ENCODE data around the gene PHF2.

PHF2 gene

DNA sequence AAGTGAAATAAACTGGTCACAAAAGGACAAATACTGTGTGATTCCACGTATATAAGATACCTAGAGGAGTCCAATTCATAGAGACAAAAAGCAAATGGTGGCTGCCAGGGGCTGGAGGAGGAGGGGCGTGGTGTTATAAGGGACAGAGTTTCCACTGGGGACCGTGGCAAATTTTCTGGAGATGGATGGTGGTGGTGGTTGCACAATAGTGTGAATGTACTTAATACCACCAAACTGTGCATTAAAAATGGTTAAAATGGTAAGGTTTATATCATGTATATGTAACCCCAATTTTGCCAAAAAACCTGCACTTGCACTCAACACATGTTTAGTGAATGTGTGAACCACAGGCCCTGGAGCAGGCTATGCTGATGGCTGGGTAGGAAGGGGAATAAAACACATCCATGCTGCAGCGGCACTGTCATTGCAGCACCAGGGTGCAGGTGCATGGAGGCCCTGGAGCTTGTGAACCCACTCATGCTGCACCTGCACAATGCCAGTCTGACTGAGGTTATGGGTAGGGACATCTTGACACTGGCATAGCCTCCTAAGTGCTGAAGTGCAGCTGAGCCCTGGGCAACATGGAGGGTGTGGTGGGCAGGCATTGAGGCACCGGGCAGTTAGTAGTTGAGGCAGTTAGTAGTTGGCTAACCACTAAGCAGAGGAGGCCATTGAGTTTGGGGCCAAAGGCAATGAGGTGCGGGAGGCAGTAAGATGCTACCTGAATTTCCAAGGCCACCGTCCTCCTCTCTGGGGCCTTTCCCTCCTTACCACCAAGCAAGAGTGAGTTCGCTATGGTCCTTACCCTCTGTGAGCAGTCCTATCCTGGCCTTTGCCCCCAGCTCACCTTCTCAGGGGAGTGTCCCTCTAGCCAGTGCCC lies 3.5 kb upstream of the PHF2 start:
- H3K9me3 ChIP-seq (ENCODE audit: insufficient read depth, low read length): 0 out of 2 replicates have a peak, but pooled peaks cover 3% of the 10 kb centered on the region
- H3K4me1 ChIP-seq (ENCODE audit: low read length): peaks cover 11% of the 10 kb centered on the region
- no peak overlapping the region for H3K9ac ChIP-seq (ENCODE audit: low read length)
- H2AFZ ChIP-seq (ENCODE audit: low read depth, low read length): no peak overlapping the region
- H3K4me3 ChIP-seq (ENCODE audit: low read length): no peak overlapping the region
- H3K27ac ChIP-seq (ENCODE audit: low read length): no peak overlapping the region
- no peaks in the 10 kb centered on the region for H3K27me3 ChIP-seq (ENCODE audit: low read depth, low read length)
- TF ChIP-seq, protein P1, sequence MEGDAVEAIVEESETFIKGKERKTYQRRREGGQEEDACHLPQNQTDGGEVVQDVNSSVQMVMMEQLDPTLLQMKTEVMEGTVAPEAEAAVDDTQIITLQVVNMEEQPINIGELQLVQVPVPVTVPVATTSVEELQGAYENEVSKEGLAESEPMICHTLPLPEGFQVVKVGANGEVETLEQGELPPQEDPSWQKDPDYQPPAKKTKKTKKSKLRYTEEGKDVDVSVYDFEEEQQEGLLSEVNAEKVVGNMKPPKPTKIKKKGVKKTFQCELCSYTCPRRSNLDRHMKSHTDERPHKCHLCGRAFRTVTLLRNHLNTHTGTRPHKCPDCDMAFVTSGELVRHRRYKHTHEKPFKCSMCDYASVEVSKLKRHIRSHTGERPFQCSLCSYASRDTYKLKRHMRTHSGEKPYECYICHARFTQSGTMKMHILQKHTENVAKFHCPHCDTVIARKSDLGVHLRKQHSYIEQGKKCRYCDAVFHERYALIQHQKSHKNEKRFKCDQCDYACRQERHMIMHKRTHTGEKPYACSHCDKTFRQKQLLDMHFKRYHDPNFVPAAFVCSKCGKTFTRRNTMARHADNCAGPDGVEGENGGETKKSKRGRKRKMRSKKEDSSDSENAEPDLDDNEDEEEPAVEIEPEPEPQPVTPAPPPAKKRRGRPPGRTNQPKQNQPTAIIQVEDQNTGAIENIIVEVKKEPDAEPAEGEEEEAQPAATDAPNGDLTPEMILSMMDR (IDR thresholded peaks at IDR 0.05; ENCODE audit: low read depth, low read length): no peak
- no peak for TF ChIP-seq EZH2phosphoT487 (IDR thresholded peaks at IDR 0.05; ENCODE audit: low read depth)
- peaks cover 14% of the 10 kb centered on the region for H3K36me3 ChIP-seq (replicated peaks; ENCODE audit: low read depth, low read length)
- no peak overlapping the region for H3K4me2 ChIP-seq (ENCODE audit: low read length)
- H3K79me2 ChIP-seq (ENCODE audit: low read length): peaks cover 18% of the 10 kb centered on the region
- no peaks in the 10 kb centered on the region for H4K20me1 ChIP-seq (ENCODE audit: insufficient read depth, low read length)

DNA sequence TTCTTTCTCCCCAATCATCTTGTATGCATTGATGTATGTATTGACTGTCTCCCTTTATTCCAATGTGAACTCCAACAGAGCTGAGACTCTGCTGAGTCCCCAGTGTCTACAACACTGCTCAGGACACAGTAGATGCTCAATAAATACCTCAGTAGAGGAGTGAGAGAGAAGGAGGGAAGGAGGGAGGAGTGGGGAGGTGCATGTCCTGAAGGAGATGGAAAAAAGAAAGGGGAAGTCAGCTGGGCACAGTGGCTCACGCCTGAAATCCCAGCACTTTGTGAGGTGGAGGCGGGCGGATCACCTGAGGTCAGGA lies 2.9 kb upstream of the PHF2 start:
- Histone ChIP-seq H3K9ac (ENCODE audit: low read length) (no peak overlapping the region), H3K4me1 (ENCODE audit: low read length) (peaks cover 15% of the 10 kb centered on the region), H3K4me2 (ENCODE audit: low read length) (no peak overlapping the region), H3K36me3 (replicated peaks; ENCODE audit: low read depth, low read length) (peaks cover 14% of the 10 kb centered on the region), H2AFZ (ENCODE audit: low read depth, low read length) (no peak overlapping the region), H4K20me1 (ENCODE audit: insufficient read depth, low read length) (no peaks in the 10 kb centered on the region), H3K4me3 (ENCODE audit: low read length) (no peak overlapping the region), H3K9me3 (ENCODE audit: insufficient read depth, low read length) (0 out of 2 replicates have a peak, but pooled peaks cover 3% of the 10 kb centered on the region), H3K27ac (ENCODE audit: low read length) (no peak overlapping the region), H3K27me3 (ENCODE audit: low read depth, low read length) (no peaks in the 10 kb centered on the region), H3K79me2 (ENCODE audit: low read length) (peaks cover 24% of the 10 kb centered on the region)
- TF ChIP-seq, protein P1 (IDR thresholded peaks at IDR 0.05; ENCODE audit: low read depth, low read length): no peak
- no peak for TF ChIP-seq EZH2phosphoT487 (IDR thresholded peaks at IDR 0.05; ENCODE audit: low read depth)

DNA sequence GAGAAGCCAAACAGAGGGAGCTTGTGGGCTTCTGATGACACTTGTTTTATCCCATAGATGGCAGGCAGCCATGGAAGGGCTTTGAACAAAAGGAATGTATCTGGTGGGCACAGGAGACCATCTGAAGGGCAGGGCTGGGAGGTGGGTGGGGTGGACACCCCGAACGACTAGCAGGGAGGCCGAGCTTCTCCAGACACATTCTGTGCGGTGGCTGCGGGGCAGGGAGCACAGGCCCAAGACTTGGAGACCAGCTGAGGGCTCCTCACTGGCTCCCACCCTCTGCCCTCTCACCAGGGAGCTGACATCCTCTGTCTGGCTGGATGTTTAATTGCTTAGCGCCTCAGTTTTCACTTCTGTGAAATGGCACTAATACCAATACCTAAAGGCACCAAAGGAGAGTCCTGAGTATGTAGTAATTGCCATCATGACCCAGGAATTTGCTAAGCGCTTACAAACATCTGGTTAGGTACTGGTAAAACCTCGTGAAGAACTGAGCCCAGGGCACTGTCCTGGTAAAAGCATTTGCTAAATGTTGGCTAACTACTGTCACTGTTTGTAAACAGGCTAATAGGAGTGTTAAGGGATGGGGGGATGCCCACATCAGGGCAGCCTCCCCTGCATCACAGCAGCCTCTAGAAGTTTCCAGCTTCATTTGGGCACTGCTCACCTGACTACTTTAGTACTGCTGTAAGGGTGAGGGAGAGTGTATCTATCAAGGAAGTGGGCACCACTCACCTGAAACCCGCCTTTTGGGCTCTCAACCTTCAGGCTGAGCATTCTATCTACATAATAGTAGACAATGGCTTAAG lies 2.1 kb upstream of the PHF2 start:
- Histone ChIP-seq H3K79me2 (ENCODE audit: low read length) (peaks cover 32% of the 10 kb centered on the region), H3K4me2 (ENCODE audit: low read length) (no peak overlapping the region), H3K4me1 (ENCODE audit: low read length) (peaks cover 15% of the 10 kb centered on the region), H3K9ac (ENCODE audit: low read length) (no peak overlapping the region), H3K9me3 (ENCODE audit: insufficient read depth, low read length) (0 out of 2 replicates have a peak, but pooled peaks cover 3% of the 10 kb centered on the region), H3K27ac (ENCODE audit: low read length) (no peak overlapping the region), H3K27me3 (ENCODE audit: low read depth, low read length) (no peaks in the 10 kb centered on the region), H3K4me3 (ENCODE audit: low read length) (no peak overlapping the region), H3K36me3 (replicated peaks; ENCODE audit: low read depth, low read length) (peaks cover 14% of the 10 kb centered on the region), H4K20me1 (ENCODE audit: insufficient read depth, low read length) (no peaks in the 10 kb centered on the region), H2AFZ (ENCODE audit: low read depth, low read length) (no peak overlapping the region)
- TF ChIP-seq, protein P1 (IDR thresholded peaks at IDR 0.05; ENCODE audit: low read depth, low read length): no peak
- TF ChIP-seq EZH2phosphoT487 (IDR thresholded peaks at IDR 0.05; ENCODE audit: low read depth): no peak

All from OCI-LY3 (cell line).